OCI-M2 (cell line): ENCODE results near the gene FERMT1.
"Not testable (repeated sequence)": the region's sequence is repeated elsewhere in the genome, so short reads cannot be mapped to it uniquely, and the experiment has no call there.

Experiments used
- DNase-seq: peaks from one replicate; lab custom pipeline; 2025; ENCODE audit not compliant: unreplicated experiment; lab: John Stamatoyannopoulos, UW

The FERMT1 gene

DNA sequence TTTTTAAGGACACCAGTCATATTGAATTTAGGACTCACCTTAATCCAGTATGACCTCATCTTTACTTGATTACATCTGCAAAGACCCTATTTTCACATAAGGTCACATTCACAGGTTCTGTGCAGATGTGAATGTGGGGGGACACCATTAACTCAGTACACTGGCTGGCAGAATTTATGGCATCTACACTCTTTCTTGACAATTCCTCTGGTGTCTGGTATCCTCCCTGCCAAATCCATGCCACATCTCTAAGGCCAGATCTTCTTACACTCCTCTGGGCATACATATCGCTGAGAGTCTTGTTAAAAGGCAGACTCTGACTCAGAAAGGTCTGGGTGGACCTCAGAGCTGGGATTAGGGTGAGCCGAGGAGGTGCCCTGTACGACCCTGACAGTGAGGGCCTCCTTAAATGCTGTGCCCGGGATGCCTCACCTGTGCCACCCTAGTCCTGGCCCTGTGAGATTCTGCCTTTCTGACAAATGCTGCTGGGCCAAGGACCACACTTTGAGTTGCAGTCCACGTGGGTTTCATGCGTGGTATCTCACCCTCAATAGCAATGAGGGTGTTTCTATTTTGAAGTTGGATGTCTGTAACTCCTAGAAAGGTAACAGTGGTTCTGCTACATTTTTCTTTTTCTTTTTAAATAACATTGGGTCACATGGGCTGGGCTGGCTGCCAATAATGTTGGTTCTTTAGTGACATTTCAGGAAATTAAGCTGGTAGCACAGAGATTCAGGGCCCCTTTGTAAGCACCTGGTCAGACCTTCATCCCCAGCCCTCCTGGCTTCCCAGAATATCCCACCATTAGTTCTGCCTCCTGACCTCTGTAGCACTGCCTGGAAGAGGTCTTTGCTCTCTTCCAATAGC, 51.8 kb downstream of the FERMT1 start:
- no peak for DNase-seq

DNA sequence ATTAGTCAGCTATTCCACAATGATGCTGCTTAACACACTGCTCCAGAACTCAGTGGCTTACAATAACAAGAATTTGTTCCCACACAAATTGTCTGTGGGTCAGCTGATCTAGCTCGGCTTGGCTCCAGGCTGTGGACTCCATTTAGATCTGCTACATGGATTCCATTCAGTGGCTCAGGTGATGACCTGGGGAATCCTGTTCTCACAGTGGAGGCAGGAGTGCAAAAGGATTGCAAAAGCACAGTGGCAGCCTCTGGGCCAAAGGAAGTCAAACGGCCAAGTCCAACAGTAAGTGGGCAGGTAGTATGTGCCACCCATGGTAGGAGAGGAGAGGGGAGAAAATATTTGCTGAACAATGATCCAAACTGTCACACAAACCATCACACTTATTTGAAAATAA, 53.2 kb downstream of the FERMT1 start:
- DNase-seq = no peak

DNA sequence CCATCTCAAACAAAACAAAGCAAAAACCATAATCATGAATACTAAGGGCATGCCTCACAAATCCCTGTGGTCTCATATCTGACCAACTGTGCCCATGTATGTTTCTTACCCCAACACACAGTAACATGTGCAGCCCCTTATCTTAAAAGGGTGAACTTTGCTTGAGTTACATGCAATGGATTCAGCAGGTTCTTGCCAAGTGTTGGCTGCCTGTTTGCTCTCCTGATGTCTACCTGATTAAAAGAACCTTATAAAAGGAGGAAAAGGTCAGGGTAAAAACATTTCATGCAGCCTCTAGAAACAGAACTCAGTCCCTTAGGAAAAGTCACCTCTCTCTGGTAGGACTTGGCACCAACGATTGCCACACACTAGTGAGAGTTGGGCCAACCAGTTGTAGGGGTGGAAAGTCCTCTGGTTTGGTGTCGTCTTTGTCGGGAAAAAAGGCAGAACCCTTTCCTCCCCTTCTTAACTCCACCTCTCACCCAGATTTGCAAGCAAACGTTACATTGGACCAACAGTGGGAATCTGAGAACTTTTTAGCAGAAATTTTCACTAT, 55.0 kb downstream of the FERMT1 start:
- DNase-seq = no peak

DNA sequence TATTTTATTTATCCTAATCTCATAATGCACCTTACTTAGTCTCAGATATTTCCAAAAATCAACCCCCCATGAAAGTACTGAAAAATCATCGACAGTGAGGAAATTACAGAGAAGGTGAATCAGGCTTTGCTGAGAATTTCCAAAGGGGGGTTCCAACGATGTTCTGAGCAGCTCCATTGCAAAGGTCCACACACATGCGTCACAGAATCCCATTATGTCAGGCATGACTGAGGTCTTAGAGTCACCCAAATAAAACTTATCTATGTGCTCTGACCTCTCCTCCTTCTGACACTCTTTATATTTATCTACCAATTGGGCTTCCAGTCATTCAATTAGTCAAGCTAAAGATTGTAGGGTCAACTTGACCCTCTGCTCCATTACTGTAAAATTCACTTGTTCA, 56.2 kb downstream of the FERMT1 start:
- no peak for DNase-seq

DNA sequence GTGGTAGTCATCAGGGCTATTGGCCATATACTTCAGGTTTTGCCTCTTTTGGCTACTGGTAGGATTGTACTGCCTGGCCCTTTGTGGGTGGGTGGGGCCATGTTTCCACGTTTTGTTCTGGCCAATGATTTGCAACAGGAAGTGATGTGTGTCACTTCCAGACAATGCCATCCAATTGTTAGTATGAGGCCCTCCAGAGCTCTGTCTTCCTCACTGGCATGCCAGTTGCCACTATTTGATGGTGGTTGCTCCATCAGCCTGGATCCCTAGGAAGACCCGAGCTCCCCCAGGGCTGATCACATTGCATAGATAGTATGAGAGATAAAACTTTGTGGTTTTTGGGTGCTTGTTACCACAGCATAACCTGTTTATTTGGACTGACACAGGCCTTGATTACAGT, 61.3 kb downstream of the FERMT1 start:
- no peak for DNase-seq

DNA sequence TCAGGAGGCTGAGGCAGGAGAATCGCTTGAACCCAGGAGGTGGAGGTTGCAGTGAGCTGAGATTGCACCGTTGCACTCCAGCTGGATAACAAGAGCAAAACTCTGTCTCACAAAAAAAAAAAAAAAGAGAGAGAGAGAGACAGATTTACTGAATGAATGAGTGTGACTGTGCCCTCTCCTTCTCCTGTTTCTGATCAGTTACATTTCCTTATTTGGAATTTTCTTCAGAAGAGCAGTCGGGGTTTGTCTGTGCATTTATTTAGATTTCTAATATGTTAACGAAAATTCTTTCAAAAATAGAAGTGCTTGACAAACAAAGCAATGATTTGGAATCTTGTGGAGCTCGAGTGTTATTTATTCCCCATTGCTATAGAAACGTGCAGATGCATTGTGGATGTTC, 62.6 kb downstream of the FERMT1 start:
- no peak for DNase-seq

DNA sequence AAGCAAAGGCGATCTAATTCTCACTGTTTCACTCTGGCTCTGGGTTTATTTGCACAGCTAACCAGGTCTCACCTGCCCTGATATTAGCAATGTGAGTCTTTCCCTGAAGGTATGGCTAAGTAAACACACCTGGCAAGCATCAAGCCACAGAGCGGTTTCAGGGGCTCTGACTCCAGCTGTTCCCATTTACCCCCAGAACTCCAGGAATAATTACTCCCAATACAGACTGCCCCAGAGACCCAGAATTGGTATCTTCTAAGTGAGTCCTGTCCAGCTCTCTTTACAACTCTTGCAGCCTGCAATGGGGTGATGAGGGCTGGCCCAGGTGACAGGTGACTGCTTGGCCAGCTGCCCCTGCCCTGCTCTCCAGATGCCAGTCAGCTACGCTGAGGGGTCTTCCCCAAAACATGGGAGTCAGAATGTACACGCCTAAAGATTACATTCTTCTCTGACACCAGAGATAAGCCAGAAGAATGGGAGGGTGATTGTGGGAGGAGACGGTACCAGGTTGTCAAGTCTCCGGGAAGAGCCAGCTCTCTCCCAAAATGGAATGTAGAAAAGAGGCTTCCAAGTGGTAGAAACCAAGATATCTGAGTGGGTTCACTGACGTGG, 64.0 kb downstream of the FERMT1 start:
- no peak for DNase-seq

DNA sequence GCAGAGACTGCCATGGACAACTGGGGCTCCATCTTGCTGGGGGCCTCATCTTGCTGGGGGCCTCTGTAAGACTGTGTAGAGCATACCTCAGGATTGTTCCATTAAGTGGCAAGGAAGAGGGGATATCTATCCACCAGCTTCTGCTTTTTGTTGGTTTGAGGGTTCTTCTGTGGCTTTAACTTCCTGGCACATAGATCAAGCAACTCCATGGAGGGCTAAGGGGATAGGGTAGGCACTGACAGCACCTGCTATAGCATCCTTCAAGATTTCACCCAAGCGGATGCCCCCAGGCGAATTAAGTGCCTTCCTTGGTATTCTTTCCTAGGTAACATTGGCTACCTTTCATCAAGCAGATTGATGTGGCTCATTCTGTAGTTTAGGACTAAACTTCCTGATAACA, 65.1 kb downstream of the FERMT1 start:
- no peak for DNase-seq

DNA sequence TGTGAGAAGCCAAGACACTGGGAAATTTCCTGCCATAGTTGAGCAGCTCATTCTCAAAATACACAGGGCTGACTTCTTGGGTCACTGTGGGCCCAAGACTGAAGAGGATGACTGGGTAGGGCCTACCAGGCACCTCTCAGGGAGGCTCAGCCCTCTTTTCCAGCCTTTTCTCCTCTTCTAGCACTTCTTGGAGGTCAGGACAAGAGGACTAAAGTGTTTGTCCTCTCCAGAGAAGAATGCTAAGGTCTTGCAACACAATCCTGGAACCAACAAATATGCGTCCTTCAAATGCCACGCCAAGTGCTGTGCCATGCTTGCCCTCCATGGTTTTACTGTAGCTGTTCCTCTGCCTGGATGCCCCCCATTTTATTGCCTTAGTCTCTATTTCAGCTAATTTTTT, 65.7 kb downstream of the FERMT1 start:
- no peak for DNase-seq

DNA sequence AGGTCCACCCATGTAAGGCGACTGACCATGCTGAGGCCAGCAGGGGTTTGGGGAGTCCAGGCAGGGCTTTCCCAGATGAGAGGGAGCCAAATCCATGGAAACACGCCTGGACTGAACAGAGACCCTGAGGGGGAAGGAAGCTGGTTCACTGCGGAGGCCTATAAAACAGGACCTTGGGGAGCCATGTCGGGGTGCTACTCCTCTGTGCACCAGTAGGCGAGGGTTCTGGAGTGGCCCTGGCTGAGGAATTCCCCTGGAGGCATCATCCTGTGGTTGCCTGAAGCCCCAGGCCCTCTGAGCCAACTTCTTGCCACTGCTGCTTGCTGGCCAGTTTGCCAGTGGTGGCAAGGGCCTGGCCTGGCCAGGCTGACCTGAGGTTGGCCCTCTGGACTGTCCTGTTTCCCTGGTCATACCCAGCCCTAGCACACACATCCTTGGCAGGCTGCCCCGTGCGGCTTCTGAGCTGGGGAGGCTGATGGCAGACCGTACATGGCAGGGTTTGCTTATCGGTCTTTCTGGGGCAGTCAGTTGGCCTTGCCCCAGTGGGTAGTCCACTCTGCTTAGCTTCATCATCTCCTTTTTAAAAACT, 66.8 kb downstream of the FERMT1 start:
- no peak for DNase-seq

DNA sequence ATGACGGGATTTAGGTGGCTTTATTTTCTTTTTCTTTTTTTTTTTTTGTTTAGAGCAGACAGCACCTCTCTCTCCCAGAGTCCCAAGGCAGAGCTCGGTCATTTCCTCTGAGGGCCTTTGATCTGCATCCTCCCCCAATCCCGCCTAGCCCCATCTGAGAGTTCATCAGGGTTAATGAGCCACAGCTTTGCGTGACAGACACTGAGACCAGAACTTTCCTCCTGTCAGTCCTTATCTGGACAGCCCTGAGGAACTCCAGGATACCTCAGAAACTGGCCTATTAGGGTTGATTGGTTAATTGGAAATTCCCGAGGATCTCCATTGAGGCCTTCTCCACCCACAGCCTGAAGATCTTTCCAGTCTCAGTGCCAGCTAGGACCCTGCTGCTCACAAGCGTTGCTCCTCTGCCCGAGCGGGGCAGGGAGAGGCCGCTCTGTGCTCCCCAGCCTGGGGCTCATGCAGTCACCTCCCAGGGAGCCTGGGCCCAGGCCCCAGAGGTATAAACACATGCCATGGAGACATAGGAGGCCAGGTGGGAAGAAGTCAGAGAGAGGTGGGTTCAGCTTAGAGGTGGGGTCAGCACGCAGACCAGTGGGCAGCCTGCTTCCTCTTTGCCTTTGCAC, 67.6 kb downstream of the FERMT1 start:
- no peak for DNase-seq

DNA sequence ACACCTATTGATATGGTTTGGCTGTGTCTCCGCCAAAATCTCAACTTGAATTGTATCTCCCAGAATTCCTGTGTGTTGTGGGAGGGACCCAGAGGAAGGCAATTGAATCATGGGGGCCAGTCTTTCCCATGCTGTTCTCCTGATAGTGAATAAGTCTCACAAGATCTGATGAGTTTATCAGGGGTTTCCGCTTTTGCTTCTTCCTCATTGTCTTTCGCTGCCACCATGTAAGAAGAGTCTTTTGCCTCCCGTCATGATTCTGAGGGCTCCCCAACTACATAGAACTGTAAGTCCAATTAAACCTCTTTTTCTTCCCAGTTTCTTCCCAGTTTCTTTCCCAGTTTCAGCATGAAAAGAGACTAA, 68.2 kb downstream of the FERMT1 start:
- DNase-seq = not testable (repeated sequence)

DNA sequence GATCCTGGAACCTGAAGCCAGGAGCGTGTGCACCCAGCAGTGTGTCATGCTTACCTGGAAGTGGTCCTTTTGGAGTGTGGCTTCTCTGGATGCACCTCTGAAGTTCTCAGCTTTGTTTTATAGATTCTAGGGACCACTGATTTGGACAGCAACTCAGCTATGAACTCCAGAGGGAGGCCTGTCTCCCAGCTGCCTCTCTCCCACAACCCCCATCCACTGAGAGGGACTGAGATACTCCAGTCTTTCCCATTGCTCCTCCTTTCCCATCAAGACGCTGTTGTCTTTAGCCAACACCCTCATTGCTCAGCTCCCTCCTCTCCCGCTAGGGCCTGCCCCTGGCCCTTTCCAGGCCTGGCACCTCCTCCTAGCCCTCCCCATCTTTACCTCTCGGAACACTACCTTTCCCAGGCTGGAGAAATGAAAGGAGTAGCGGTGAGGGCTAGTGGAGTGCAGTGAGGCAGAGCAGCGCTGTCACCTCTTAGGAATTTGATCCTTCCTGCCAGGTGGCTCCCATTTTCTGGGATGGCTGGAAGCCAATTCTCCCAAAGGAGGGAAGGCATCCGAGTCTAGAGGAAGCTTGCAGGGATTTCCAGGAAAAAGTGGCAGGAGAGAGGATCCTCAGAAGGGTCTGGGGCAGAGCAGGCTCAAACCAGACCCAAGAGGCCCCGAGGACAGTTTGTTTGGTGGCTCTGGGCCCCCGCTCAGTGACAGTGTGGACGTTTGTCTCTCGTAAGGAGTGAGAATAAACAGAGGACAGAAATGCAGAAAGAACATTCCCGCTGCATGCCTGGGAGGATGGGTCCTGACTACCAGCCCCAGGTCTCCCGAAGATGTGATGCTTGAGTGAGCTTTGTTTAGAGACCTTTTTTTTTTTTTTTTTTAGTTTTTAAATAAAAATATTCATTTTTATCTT, 68.8 kb downstream of the FERMT1 start, which contains the start of gene LRRN4:
Gene LRRN4 (minus strand): TSS at position 285 of the 913 bp plus-strand sequence. CDS start 1,261 bp downstream, outside the sequence.
- no peak for DNase-seq

DNA sequence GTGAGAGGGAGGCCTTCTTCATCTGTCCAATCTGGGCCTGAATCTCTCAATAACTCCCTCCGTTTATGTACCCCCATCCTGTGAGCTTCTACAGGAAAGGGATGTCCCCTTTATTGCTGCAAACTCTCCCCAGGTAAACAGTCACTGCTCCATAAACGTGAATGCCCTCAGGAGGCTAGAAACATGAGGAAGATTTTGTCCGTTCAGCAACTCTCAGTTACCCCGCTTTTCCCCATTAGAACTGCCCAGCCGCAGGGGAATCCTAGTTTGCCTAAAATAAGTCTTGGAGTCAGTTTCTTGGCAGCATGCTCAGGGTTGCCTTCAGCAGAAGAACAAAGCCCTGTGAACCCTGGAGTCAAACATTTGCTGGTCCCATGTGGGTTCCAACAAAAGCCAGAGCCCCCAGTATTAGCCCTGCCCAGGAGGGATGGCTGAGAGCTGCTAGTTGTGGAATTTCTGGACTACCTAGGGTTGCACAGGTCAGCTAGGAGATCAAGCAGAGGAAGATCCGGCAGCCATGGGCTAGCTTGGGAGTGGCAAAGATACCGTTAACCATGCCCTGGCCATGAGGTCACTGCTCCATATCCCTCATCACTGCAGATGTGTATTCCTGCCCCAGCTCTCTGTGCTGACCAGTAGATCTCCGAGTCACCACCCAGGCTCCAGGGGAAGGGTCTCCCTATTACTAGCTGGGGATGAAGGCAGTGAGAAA, 69.6 kb downstream of the FERMT1 start:
- DNase-seq = no peak

DNA sequence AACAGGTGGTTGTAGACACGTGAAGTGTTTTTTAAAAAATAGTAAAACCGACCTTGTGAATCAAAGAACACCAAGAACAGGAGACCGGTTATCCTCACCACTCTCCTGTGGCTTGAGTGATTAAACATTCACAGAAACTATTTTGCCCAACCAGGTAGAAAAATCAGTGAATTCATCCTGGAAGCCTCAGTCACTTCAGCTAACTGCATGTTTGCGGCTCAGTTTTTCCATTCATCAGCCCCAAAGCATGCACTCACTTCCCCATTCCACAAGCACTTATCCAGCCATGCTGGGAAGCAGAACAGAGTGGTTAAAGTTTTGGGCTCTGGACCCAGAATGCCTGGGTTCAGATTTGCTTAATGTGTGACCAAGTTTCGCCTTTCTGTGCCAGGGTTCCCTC, 71.3 kb downstream of the FERMT1 start:
- DNase-seq = no peak

DNA sequence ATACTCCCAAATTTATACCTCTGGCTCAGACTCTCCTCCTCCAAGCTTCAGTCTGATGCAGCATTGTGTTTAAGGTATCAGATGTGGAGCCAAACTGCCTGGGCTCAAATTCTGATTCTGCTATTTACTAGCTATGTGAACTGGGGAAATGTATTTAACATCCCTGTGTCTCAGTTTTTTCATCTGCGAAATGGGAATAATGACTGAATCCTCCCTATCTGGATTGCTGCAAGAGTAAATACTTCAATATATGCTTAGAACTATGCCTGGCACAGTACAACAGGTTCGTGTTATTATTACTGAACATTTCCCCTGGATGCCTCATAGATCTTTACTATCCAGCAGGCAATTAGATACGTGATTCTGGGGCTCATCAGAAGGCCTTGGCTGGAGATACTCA, 74.4 kb downstream of the FERMT1 start:
- no peak for DNase-seq

DNA sequence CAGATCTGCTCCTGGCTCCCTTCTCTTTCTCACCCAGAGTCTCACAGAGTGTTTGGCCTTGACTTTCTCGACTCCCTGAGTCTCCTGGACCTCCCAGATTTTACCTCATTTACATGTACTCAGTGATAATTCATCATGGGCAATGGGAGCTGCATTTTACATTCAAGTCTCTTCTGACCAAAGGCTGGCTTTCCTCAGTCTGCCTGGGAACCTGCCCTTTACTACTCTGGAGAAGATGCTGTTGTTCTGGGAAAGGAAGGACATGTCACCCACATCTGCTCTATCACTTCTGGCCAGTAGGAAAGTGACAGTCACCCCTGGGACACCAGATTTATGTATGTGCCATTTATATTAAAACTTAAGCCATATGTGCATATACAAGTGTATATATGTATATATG, 76.4 kb downstream of the FERMT1 start:
- DNase-seq = no peak

DNA sequence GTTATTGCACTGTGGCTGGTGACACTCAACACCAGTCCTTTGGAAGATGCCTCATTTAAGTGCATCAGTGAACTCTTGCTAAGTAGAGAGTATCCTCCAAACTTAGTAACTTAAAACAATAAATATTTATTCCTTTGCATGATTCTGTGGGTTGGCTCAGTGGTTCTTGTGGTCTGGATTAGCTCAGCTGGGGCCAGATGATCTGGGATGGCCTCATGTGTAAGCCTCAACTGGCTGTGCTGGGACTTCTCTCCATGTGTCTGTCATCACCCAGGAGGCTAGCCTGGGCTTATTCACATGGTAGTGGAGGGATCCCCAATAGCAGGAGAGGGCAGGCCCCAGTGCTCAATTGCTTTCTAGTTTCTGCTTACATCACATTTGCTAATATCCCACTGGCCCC, 77.3 kb downstream of the FERMT1 start:
- no peak for DNase-seq

DNA sequence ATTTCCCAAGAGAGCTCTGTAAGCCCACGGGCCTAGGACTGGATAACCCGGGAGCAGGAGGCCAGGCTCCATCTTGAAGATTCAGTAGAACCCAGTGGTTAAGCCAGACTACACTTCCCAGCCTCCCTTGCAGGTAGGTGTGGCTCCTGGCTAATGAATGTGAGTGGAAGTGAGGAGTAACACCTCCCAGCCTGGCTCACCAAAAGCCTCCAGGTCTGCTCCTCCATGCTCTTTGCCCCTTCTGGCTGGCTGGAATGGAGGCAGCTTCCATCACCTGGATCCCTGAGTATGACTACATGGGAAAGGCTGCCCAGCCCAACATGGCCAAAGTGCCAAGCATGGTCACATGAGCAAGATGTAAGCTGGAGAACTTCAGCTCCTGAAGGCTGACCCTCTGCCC, 78.7 kb downstream of the FERMT1 start:
- DNase-seq = no peak

DNA sequence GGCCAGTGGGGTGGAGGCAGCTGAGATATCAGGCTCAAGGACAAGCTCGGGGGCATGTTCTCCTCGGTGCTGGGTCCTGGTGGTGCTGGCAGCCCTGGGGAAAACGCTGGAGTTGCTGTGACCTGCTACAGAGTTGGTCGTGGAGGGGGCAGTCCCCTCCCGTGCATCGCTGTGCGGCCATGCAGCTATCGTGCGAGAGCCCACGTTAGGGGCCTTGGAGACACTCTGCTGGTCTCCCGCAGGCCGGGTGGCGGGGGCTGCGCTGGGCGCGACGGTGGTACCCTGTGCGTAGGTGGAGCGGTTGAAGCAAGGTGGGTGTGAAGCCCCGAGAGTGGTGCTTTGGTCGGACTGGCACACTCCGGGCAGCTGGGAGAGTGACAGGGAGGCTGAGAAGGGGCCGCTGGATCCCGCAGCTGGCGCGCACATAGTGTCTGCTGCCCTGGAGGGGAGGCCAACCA, 81.0 kb downstream of the FERMT1 start:
- no peak for DNase-seq
